ENCODE results near the gene MAGI1. TPM values are rescaled to one million over a fixed set of nuclear protein-coding genes. Genes with fewer than 3 reads are reported as not detected.

The MAGI1 gene
- total RNA-seq = 10 to 100 TPM; 33.0 to 72.9 (median 62.4) TPM

- Histone ChIP-seq H3K4me1 (peaks cover 7 to 26% (median 11%) of the 10 kb centered on the region in 4 donors), H3K27me3 (no peaks in the 10 kb centered on the region), H3K27ac (peak within 1 kb of the TSS; percentile 90 to 91 (median 91)), H3K4me3 (peak within 1 kb of the TSS; percentile 53 to 85 (median 65)), H3K36me3 (no peaks in the 10 kb centered on the region), H3K9me3 (no peaks in the 10 kb centered on the region)
- 0 to 2% methylated on average over 23 to 58 of the region's 73 CpGs for WGBS, 2 donors
- peak; percentile 85 to 96 for DNase-seq
- TF ChIP-seq, protein P1, sequence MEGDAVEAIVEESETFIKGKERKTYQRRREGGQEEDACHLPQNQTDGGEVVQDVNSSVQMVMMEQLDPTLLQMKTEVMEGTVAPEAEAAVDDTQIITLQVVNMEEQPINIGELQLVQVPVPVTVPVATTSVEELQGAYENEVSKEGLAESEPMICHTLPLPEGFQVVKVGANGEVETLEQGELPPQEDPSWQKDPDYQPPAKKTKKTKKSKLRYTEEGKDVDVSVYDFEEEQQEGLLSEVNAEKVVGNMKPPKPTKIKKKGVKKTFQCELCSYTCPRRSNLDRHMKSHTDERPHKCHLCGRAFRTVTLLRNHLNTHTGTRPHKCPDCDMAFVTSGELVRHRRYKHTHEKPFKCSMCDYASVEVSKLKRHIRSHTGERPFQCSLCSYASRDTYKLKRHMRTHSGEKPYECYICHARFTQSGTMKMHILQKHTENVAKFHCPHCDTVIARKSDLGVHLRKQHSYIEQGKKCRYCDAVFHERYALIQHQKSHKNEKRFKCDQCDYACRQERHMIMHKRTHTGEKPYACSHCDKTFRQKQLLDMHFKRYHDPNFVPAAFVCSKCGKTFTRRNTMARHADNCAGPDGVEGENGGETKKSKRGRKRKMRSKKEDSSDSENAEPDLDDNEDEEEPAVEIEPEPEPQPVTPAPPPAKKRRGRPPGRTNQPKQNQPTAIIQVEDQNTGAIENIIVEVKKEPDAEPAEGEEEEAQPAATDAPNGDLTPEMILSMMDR (IDR thresholded peaks at IDR 0.05) = peak in 1 of 6 experiments; percentile 6
- TF ChIP-seq POLR2AphosphoS5 (IDR thresholded peaks at IDR 0.05) = peak in 1 of 2 donors; percentile 58
- TF ChIP-seq POLR2A (IDR thresholded peaks at IDR 0.05) = peak in 3 of 4 donors; percentile 44 to 80 (median 79)
- TF ChIP-seq EP300 (IDR thresholded peaks at IDR 0.05) = no peak
- ATAC-seq (ENCODE audit: low FRiP score in 2 of 2) = peak; percentile 86 to 94
These were observed at the start of gene MAGI1 for GRCh38 chr3:66038726-66039589. TSS of gene MAGI1 (minus strand) at chr3:66038918. CDS start at chr3:66038308, 610 bp downstream.

- Histone ChIP-seq H3K36me3 (no peaks in the 10 kb centered on the region), H3K9me3 (no peaks in the 10 kb centered on the region), H3K27ac (no peak overlapping the region), H3K27me3 (no peaks in the 10 kb centered on the region), H3K4me3 (no peak overlapping the region), H3K4me1 (no peaks in the 10 kb centered on the region)
- DNase-seq (no peak), ATAC-seq (ENCODE audit: low FRiP score in 2 of 2) (no peak)
- WGBS, 2 donors = 63 to 68% methylated on average over 3 of the region's 3 CpGs
- TF ChIP-seq POLR2AphosphoS5 (IDR thresholded peaks at IDR 0.05) (no peak), POLR2A (IDR thresholded peaks at IDR 0.05) (no peak), EP300 (IDR thresholded peaks at IDR 0.05) (no peak)
- TF ChIP-seq, protein P1 (IDR thresholded peaks at IDR 0.05) = no peak
These were observed 45.1 kb upstream of the MAGI1 start for GRCh38 chr3:66083784-66084213.

GRCh38 chr3:66083096-66083678 lies 44.5 kb upstream of the MAGI1 start:
- 65 to 87% methylated on average over 4 to 5 of the region's 5 CpGs for whole genome bisulfite sequencing, 2 donors

GRCh38 chr3:66082679-66083078 lies 44.0 kb upstream of the MAGI1 start:
- Histone ChIP-seq H3K36me3 (no peaks in the 10 kb centered on the region), H3K27me3 (no peaks in the 10 kb centered on the region), H3K4me1 (no peaks in the 10 kb centered on the region), H3K4me3 (no peak overlapping the region), H3K9me3 (no peaks in the 10 kb centered on the region), H3K27ac (no peak overlapping the region)
- TF ChIP-seq EP300 (IDR thresholded peaks at IDR 0.05) (no peak), POLR2A (IDR thresholded peaks at IDR 0.05) (no peak), POLR2AphosphoS5 (IDR thresholded peaks at IDR 0.05) (no peak)
- TF ChIP-seq, protein P1 (IDR thresholded peaks at IDR 0.05) = no peak
- ATAC-seq (ENCODE audit: low FRiP score in 2 of 2) (no peak), DNase-seq (no peak)

More at GRCh38 chr3:66083096-66083678, 44.5 kb upstream of the MAGI1 start:
- Histone ChIP-seq H3K4me1 (no peaks in the 10 kb centered on the region), H3K27me3 (no peaks in the 10 kb centered on the region), H3K36me3 (no peaks in the 10 kb centered on the region), H3K9me3 (no peaks in the 10 kb centered on the region), H3K4me3 (no peak overlapping the region), H3K27ac (no peak overlapping the region)
- TF ChIP-seq EP300 (IDR thresholded peaks at IDR 0.05) (no peak), POLR2A (IDR thresholded peaks at IDR 0.05) (no peak), POLR2AphosphoS5 (IDR thresholded peaks at IDR 0.05) (no peak)
- TF ChIP-seq, protein P1 (IDR thresholded peaks at IDR 0.05) = no peak
- DNase-seq (no peak), ATAC-seq (ENCODE audit: low FRiP score in 2 of 2) (no peak)
